ENCODE results near the gene KIF18B.

GRCh38 chr17:44908761-44909326, 38.7 kb downstream of the KIF18B start:
- TF ChIP-seq CTCF (IDR thresholded peaks at IDR 0.05) = no peak
- no peak for TF ChIP-seq EZH2 (IDR thresholded peaks at IDR 0.05; ENCODE audit: borderline replicate concordance, insufficient read depth, low read depth, low read length, poor library complexity, severe bottlenecking)
